Liver (tissue), 9 donors: ENCODE results near the gene SMIM35. TPM values are rescaled to one million over a fixed set of nuclear protein-coding genes. Genes with fewer than 3 reads are reported as not detected.
"Not testable (repeated sequence)": the region's sequence is repeated elsewhere in the genome, so short reads cannot be mapped to it uniquely, and the experiment has no call there.

ENCODE experiments used
- DNase-seq: peaks from one replicate; pipeline ENCODE4 v3.0.0-alpha.2; 2017; ENCODE audit warnings: low spot score
- H3K27ac ChIP-seq, 2 donors: one replicate each; pipeline ENCODE4 v1.7.0; 2013; ENCODE audit warnings: inconsistent platforms in 2 of 2, low read length in 2 of 2, control low read depth in 1 of 2, low read depth in 1 of 2, mild to moderate bottlenecking in 1 of 2
- H3K27me3 ChIP-seq, 4 donors: one replicate each; pipeline versions ENCODE4 v1.6.1 to v1.7.0; 2013; ENCODE audit warnings: low read length in 3 of 4, inconsistent platforms in 1 of 4, mild to moderate bottlenecking in 1 of 4, moderate library complexity in 1 of 4; ENCODE audit not compliant: control insufficient read depth in 4 of 4, insufficient read depth in 4 of 4
- H3K36me3 ChIP-seq, 4 donors: one replicate each; pipeline versions ENCODE4 v1.6.1 to v1.7.0; 2013; ENCODE audit warnings: low read length in 3 of 4, mild to moderate bottlenecking in 3 of 4, low read depth in 1 of 4, moderate library complexity in 1 of 4; ENCODE audit not compliant: control insufficient read depth in 4 of 4, insufficient read depth in 3 of 4
- H3K4me1 ChIP-seq, 4 donors: one replicate each; pipeline versions ENCODE4 v1.6.1 to v1.7.0; 2013; ENCODE audit warnings: low read length in 3 of 4, mild to moderate bottlenecking in 3 of 4, moderate library complexity in 1 of 4; ENCODE audit not compliant: control insufficient read depth in 4 of 4, insufficient read depth in 4 of 4
- H3K4me3 ChIP-seq, 3 donors: one replicate each; pipeline versions ENCODE4 v1.6.1 to v1.7.0; 2013; ENCODE audit warnings: low read length in 3 of 3, control low read depth in 1 of 3, low read depth in 1 of 3, mild to moderate bottlenecking in 1 of 3
- H3K9ac ChIP-seq, 2 donors: one replicate each; pipeline ENCODE4 v1.7.0; 2013; ENCODE audit warnings: low read length in 2 of 2, mild to moderate bottlenecking in 2 of 2, moderate library complexity in 2 of 2, control low read depth in 1 of 2, low read depth in 1 of 2
- H3K9me3 ChIP-seq, 4 donors: one replicate each; pipeline versions ENCODE4 v1.6.1 to v1.7.0; 2013; ENCODE audit warnings: low read length in 3 of 4; ENCODE audit not compliant: control insufficient read depth in 4 of 4
- ATF3 ChIP-seq: IDR thresholded peaks from 2 replicates; pipeline ENCODE4 v1.6.1; 2016; ENCODE audit warnings: antibody characterized with exemption
- FOXA1 ChIP-seq: IDR thresholded peaks from 2 replicates; pipeline ENCODE4 v1.6.1; 2016; ENCODE audit warnings: antibody characterized with exemption
- FOXA2 ChIP-seq: IDR thresholded peaks from 2 replicates; pipeline ENCODE4 v1.6.1; 2016; ENCODE audit warnings: antibody characterized with exemption
- GABPA ChIP-seq, 2 donors: IDR thresholded peaks in 1 of 2; conservative IDR thresholded peaks in 1 of 2; 2 replicates each; pipeline ENCODE4 v1.6.1; 2016; ENCODE audit warnings: antibody characterized with exemption in 2 of 2, mild to moderate bottlenecking in 1 of 2, moderate library complexity in 1 of 2
- HNF4A ChIP-seq, 2 donors: conservative IDR thresholded peaks; 2 replicates each; pipeline ENCODE4 v1.6.1; 2016; ENCODE audit warnings: antibody characterized with exemption in 2 of 2, mild to moderate bottlenecking in 2 of 2
- JUND ChIP-seq, 2 donors: IDR thresholded peaks; 2 replicates each; pipeline ENCODE4 v1.6.1; 2016; ENCODE audit warnings: antibody characterized with exemption in 2 of 2
- RAD21 ChIP-seq, 2 donors: IDR thresholded peaks; 2 replicates each; pipeline ENCODE4 v1.6.1; 2016; ENCODE audit warnings: antibody characterized with exemption in 2 of 2, mild to moderate bottlenecking in 2 of 2
- TAF1 ChIP-seq: conservative IDR thresholded peaks from 2 replicates; pipeline ENCODE4 v1.6.1; 2016; ENCODE audit warnings: antibody characterized with exemption, mild to moderate bottlenecking
- YY1 ChIP-seq: IDR thresholded peaks from 2 replicates; pipeline ENCODE4 v1.6.1; 2016; ENCODE audit warnings: antibody characterized with exemption, mild to moderate bottlenecking
- WGBS: extraction: QIAGEN DNeasy Blood & Tissue Kit; methylation state at CpG from one replicate; pipeline ENCODE4 v1.1.7; 2013; 5-methylcytosine and 5-hydroxymethylcytosine counted together
- polyA plus RNA-seq, 2 donors: library from polyadenylated mRNA; stranded (reverse) in 1 of 2; unstranded in 1 of 2; fragments of 200-250 nt in 1 of 2; fragments of >200 nt in 1 of 2; fragmentation: Nextera tagmentation in 1 of 2; extraction: Ambion mirVana in 1 of 2; gene quantifications; one replicate each; pipeline versions ENCODE4 v1.2.1 to v1.2.3, GENCODE V29; 2013 to 2015
- total RNA-seq, 2 donors: library from RNA; depleted of rRNA; stranded (reverse); fragments of >200 nt; gene quantifications; one replicate each; pipeline ENCODE4 v1.2.3, GENCODE V29; 2014
- TF ChIP-seq, protein P1 (sequence below): IDR thresholded peaks from 2 replicates; pipeline ENCODE4 v1.6.1; 2016; ENCODE audit warnings: antibody characterized with exemption, mild to moderate bottlenecking
- TF ChIP-seq, protein P2 (sequence below): fragments of 150-350 bp; IDR thresholded peaks from 2 replicates; pipeline ENCODE4 v1.5.1; 2017; ENCODE audit warnings: improper control_type of control experiment, low read depth, low read length; ENCODE audit not compliant: missing input control
- donor health status: healthy.
- donor health status: healthy.
- donor health status: healthy.
- donor health status: healthy.
- donor health status: healthy.

Gene SMIM35
- total and polyA plus RNA-seq, 4 donors: 0.07 TPM; not detected in 3

- WGBS: 85% methylated on average over 8 of the region's 8 CpGs
- no peak overlapping the region for H3K4me3 ChIP-seq
- peaks cover 0 to 4% (median 0%) of the 10 kb centered on the region in 4 donors for H3K27me3 ChIP-seq
- H3K27ac ChIP-seq: no peak overlapping the region
- no peak for DNase-seq
- no peak overlapping the region for H3K9ac ChIP-seq
- H3K9me3 ChIP-seq: no peaks in the 10 kb centered on the region
- TF ChIP-seq FOXA2: no peak
- no peak for TF ChIP-seq FOXA1
- TF ChIP-seq GABPA (IDR thresholded peaks at IDR 0.05 in 1 of 2, conservative IDR thresholded peaks at IDR 0.05 in 1 of 2): no peak
- no peak for TF ChIP-seq ATF3
- TF ChIP-seq, protein P1, sequence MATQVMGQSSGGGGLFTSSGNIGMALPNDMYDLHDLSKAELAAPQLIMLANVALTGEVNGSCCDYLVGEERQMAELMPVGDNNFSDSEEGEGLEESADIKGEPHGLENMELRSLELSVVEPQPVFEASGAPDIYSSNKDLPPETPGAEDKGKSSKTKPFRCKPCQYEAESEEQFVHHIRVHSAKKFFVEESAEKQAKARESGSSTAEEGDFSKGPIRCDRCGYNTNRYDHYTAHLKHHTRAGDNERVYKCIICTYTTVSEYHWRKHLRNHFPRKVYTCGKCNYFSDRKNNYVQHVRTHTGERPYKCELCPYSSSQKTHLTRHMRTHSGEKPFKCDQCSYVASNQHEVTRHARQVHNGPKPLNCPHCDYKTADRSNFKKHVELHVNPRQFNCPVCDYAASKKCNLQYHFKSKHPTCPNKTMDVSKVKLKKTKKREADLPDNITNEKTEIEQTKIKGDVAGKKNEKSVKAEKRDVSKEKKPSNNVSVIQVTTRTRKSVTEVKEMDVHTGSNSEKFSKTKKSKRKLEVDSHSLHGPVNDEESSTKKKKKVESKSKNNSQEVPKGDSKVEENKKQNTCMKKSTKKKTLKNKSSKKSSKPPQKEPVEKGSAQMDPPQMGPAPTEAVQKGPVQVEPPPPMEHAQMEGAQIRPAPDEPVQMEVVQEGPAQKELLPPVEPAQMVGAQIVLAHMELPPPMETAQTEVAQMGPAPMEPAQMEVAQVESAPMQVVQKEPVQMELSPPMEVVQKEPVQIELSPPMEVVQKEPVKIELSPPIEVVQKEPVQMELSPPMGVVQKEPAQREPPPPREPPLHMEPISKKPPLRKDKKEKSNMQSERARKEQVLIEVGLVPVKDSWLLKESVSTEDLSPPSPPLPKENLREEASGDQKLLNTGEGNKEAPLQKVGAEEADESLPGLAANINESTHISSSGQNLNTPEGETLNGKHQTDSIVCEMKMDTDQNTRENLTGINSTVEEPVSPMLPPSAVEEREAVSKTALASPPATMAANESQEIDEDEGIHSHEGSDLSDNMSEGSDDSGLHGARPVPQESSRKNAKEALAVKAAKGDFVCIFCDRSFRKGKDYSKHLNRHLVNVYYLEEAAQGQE: no peak
- H3K4me1 ChIP-seq: no peaks in the 10 kb centered on the region
- no peaks in the 10 kb centered on the region for H3K36me3 ChIP-seq
Measured at GRCh38 chr11:118067006-118067405, 19.8 kb downstream of the SMIM35 start.

DNA sequence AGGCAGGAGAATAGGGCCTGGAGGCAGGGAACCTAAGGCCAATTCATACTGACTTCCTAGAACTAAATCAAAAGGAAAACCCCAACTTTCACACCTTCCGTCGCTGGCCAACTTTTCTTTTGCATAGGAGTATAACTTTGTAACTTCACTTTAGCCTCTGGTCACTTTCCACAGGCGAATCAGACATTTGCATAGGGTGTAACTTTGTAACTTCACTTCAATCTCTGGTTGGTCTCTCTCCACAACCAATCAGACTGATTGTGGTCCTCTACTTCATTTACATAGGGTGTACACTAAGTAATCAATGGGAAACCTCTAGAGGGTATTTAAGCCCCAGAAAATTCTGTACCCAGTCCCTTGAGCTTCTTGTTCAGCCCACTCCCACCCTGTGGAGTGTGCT lies 21.4 kb downstream of the SMIM35 start:
- Histone ChIP-seq H3K9ac (no peak overlapping the region), H3K4me1 (no peaks in the 10 kb centered on the region), H3K27ac (no peak overlapping the region), H3K4me3 (no peak overlapping the region), H3K9me3 (no peaks in the 10 kb centered on the region), H3K36me3 (no peaks in the 10 kb centered on the region), H3K27me3 (no peaks in the 10 kb centered on the region)
- WGBS: 73% methylated on average over 3 of the region's 3 CpGs
- TF ChIP-seq TAF1 (no peak), HNF4A (conservative IDR thresholded peaks at IDR 0.05) (no peak), YY1 (no peak), FOXA2 (no peak)
- TF ChIP-seq, protein P1: no peak
- no peak for DNase-seq

DNA sequence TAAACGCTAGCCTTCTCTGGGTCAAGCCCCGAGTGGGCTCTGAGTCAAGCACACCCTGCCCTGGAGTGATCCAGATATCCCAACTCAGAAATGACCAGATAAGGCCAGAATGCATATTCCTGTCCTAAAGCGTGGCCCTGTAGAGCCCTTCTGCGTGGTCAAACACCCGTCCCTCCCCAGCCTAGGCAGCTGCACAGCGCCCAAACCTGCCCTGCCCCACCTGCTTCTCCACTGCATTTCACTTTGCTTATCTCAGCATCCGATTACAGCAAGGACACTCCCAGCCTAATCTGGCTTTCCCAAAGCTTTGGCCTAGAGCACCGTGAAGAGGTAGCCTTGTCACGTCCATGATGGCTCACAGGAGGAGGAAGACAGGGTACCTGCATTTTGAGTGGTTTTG lies 21.8 kb downstream of the SMIM35 start:
- DNase-seq: no peak
- H3K9me3 ChIP-seq: no peaks in the 10 kb centered on the region
- TF ChIP-seq FOXA1 (no peak), RAD21 (IDR thresholded peaks at IDR 0.05) (no peak), JUND (IDR thresholded peaks at IDR 0.05) (no peak), FOXA2 (no peak), ATF3 (no peak)
- TF ChIP-seq, protein P2, sequence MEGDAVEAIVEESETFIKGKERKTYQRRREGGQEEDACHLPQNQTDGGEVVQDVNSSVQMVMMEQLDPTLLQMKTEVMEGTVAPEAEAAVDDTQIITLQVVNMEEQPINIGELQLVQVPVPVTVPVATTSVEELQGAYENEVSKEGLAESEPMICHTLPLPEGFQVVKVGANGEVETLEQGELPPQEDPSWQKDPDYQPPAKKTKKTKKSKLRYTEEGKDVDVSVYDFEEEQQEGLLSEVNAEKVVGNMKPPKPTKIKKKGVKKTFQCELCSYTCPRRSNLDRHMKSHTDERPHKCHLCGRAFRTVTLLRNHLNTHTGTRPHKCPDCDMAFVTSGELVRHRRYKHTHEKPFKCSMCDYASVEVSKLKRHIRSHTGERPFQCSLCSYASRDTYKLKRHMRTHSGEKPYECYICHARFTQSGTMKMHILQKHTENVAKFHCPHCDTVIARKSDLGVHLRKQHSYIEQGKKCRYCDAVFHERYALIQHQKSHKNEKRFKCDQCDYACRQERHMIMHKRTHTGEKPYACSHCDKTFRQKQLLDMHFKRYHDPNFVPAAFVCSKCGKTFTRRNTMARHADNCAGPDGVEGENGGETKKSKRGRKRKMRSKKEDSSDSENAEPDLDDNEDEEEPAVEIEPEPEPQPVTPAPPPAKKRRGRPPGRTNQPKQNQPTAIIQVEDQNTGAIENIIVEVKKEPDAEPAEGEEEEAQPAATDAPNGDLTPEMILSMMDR: no peak
- H3K4me3 ChIP-seq: no peak overlapping the region
- no peaks in the 10 kb centered on the region for H3K36me3 ChIP-seq
- H3K27me3 ChIP-seq: no peaks in the 10 kb centered on the region
- no peak overlapping the region for H3K9ac ChIP-seq
- no peaks in the 10 kb centered on the region for H3K4me1 ChIP-seq
- 82% methylated on average over 9 of the region's 9 CpGs for WGBS
- no peak overlapping the region for H3K27ac ChIP-seq

GRCh38 chr11:118062631-118063030 lies 24.1 kb downstream of the SMIM35 start:
- H3K9ac ChIP-seq, H3K36me3 ChIP-seq, H3K9me3 ChIP-seq, H3K4me1 ChIP-seq, DNase-seq, H3K27me3 ChIP-seq, H3K4me3 ChIP-seq, H3K27ac ChIP-seq: not testable (repeated sequence)
- WGBS: 92% methylated on average over 5 of the region's 5 CpGs
